NCI-H2107 treated with DMSO at 0.1 percent for 48 hours (cell line): ENCODE measurements around the gene INSC.
"Not testable (repeated sequence)": the region's sequence is repeated elsewhere in the genome, so short reads cannot be mapped to it uniquely, and the experiment has no call there.

Experiments used
- DNase-seq: peaks from one replicate; lab custom pipeline; 2025; ENCODE audit not compliant: unreplicated experiment; lab: John Stamatoyannopoulos, UW

INSC gene, protein sequence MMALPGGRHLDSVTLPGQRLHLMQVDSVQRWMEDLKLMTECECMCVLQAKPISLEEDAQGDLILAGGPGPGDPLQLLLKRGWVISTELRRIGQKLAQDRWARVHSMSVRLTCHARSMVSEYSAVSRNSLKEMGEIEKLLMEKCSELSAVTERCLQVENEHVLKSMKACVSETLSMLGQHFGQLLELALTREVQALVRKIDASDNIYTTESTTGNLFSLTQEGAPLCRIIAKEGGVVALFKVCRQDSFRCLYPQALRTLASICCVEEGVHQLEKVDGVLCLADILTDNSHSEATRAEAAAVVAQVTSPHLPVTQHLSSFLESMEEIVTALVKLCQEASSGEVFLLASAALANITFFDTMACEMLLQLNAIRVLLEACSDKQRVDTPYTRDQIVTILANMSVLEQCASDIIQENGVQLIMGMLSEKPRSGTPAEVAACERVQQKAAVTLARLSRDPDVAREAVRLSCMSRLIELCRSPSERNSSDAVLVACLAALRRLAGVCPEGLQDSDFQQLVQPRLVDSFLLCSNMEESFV

DNA sequence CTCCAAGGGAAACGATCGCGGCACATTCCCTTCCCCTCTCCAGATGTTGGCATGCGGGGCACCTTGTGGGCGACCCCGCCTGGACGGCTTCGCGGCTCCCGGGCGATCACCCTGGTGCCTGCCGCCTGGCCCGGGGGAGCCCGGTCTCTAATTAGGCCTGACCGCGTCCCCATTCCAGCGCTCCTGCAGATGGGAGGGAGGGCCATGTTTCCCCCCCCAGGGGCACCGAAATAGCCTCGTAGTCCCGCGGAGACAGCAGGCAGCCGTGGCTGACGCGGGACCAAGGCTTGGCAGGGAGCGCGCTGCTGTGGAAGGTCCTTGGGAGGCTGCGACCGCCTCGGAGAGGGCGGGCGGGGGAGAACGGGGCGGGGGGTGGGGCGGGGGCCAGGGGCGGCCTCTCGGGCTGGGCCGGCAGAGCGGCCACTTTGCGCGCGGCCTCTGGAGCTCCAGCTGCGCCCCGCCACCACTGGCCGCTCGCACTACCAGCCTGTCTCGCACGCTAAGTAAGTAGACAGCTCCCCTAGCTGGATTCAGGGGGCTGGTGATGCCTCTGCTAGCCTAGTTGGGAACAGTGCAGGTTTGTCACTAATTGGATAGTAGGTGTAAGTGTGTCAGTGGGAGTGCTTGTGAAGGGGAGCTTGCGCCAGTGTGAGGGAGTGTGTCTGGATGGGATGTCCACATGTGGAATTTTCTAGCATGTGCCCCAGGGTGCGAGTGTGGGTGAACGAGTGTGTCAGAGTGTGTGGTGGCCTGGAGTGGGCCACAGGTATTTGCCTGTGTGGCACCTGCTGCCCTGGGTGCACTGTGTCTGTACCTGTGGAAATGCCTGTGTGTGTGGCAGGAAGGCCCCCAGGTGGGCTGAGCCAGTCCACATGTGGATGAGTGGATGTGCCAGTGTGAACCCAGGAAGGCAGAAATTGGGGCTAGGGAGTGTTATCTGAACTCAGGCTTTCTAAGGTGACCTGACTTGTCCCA lies at the start of gene INSC:
INSC (plus strand) TSS at position 423 of the 975 bp plus-strand sequence. CDS start 34,252 bp downstream, outside the sequence.
- DNase-seq, result no peak

DNA sequence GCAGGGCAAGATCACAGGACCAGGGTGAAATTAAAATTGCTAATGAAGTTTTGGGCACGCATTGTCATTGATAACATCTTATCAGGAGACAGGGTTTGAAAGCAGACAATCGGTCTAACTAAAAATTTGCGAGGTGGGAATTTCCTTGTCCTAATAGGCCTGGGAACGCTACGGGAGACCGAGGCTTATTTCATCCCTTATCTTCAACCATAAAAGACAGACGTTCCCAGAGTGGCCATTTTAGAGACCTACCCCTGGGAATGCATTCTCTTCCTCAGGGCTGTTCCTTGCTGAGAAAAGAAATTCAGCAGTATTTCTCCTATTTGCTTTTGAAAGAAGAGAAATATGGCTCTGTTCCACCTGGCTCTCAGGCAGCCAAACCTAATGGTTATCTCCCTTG lies 45.0 kb upstream of the INSC start:
- not testable (repeated sequence) for DNase-seq

DNA sequence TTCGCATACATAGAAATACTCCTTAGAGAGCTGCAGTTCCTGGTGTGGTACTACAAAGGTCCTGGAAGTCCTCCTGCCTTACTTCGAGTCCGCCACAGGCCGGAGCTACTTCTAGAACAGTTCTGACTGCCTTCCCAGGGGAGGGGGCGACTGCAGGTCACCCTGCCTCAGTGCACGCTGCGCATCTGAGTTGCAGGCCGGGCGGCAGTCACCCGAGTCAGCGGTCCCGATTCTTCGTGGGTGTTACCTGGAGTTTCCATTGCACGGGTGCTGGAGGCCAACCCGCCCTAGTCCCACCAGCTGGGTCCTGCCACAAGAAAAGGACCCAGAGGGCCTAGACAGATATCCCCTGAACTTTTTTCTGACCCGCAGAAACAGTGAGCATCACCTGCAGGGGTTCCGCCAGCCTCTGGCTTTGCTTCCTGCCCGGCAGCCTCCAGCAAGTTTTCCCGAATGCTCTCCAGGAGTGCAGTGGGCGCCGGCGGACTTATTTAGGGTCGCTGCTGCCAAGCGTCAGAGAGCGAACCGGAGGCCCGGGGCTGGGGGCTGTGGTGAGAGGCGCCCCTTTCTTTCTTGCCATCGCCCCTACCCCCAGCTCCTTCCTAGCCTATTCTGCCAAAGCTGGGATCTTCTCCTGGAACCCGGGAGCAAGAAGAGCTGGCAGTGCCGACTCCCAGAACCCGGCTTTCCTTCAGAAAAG lies 43.0 kb upstream of the INSC start:
- DNase-seq, result no peak

DNA sequence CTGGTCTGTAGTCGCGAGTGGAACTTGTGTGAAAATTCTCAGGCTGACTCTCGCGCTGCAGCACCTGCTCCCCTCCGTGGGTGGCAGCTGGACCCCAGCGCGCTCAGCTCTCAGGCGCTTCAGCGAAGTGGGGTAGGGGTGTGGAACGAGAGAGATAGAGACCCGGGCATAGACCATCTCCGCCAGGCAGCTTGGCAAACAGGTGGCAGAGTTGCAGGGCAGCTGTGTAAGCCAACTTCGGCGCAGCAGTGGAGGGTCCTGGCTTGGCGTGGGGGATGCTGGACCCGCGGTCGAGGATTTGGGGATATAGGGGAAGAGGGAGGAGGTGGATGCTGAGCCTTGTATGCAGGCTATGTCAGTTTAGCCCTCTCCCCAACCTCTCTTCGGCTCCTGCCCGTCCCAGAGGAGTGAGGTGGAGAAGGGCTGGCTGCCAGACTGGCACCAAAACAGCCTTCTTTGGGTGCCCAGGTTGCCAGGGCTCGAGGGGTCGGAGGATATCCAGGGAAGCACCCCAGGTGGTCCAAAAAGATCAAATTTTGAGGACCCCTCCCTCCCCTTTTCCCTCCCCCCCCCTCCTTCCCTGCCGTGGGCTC lies 42.1 kb upstream of the INSC start:
- DNase-seq, result no peak

DNA sequence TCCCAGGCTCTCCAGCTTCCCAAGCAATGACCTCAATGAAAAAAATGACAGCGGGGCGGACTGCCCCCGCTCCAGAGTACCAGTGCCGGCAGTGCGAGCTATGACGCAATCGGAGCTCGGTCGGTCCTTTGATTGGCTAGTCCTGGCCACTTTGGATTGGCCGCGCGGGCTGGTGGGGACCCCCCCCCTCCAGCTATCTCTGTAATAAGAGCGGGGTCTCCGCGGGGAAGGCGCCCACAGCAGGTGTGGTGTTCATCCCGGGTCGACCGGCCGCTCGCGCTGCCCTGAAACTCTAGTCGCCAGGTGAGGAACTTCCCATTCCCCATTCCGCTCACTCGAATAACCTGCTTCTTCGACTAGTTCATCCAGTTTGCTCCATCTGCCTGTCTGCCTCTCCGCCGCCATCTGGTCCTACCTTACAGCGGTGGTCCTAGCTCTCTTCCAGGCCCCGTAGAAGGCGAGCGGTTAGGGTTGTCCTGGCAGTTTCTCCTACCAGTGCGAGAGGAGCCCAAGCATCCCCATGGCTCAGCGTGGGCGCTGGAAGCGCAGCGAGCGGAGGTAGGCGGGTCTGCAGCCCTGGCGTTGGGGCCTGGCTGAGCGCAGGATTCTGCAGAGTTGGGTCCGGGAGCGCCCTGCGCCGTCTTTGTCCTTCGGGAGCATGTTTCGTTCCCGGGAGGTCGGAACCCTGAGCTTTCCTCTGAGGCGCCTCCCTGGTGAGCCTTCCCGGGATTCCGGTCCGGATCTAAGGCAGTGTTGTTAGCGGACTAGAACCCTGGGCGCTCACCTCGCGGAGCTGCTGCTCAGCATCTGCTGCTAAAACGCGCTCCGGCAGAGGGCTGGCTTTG lies 41.1 kb upstream of the INSC start, which contains the start of gene CALCB:
CALCB (plus strand) TSS at position 233 of the 845 bp plus-strand sequence. CDS start 1,126 bp downstream, outside the sequence.
- peak; percentile 30 for DNase-seq

DNA sequence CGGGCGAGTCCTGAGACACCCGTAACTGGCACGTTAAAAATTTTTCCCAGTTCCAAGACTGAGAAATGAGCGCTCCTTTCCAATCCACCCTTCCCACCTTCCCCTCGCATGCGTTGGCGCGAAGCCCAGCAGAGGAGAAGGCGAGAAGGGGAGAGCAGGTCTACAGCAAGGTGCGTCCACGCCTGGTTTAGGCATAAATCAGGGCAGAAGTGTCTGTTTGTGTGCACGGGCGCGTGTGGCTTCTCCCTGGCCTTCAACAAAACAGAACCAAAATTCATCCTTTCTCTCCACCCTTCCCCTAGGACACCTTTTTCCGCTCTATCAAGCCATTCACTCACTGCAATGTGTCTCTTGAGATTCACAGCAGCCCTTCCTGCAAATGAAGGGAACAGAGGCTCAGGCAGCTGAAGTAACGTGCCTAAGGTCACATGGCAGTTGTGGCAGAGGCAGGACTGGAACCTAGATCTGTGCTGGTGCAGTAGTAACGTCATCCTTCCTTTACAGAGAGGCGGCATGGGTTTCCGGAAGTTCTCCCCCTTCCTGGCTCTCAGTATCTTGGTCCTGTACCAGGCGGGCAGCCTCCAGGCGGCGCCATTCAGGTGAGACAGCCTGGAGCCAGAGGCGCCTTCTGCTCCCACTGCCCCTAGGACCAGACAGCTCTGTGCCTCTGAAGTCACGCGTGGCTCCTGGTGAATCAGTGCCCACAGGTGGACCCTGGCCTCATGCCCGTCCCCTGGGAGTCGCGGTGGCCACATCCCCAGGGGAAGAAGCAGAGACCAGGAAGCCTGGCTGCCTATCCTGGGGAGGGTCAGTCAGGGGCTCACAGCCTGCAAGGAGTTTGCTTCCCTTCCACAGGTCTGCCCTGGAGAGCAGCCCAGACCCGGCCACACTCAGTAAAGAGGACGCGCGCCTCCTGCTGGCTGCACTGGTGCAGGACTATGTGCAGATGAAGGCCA lies 40.2 kb upstream of the INSC start:
- DNase-seq, result peak; percentile 87

DNA sequence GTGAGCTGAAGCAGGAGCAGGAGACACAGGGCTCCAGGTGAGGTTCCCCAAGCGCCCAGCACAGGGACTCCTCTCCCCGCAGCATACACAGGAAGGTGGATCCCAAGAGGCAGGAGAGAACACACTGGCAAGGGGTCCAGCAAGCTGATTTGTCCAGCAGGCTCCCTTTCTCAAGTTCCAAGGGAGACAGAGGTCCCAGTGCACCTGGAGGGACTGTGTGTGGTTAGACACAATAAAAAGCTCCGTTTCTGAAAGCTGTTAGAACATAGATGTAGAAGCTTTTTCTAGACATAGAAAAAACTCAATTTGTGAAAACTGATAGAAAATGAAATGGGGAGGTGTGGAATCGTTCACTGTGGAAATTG lies 39.6 kb upstream of the INSC start:
- DNase-seq, result no peak

DNA sequence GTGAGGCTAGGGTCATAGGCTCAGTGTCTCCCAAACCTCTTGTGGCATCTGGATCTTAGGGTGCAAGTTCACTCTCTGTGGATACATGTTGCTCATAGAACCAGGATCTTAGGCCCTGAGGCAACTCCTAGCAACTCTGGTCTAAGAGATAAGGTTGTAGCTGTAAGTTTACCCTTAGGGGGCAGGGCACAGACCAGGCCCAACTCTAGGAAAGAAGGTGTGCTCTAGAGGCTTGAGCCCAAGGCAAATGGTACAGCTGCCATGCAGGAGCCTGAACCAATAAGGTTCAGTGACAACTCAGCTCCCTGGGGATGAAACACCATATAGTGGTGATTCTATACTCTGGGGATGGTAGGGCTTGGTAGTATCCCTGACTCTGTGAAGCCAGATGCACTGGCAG lies 23.5 kb upstream of the INSC start:
- DNase-seq, result no peak

DNA sequence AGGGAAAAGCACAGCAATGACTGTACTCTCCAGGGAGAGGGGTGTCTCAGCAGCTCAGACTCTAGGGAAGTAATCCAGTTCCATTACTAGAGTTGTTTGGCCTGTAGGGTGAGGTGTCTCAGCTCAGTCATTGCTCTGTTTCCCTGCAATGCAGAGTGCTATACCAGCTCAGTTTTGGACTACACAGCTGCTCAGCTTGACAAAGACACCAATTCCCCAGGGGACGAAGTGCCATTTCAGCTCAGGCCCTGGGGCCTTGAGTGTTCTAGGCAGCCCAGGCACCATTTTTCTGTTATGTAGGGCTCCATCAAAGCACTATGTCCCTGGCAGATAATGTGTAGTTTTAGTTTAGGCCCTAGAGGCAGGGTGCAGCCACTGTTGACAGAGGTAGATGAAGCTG lies 23.1 kb upstream of the INSC start:
- DNase-seq, result peak; percentile 71

DNA sequence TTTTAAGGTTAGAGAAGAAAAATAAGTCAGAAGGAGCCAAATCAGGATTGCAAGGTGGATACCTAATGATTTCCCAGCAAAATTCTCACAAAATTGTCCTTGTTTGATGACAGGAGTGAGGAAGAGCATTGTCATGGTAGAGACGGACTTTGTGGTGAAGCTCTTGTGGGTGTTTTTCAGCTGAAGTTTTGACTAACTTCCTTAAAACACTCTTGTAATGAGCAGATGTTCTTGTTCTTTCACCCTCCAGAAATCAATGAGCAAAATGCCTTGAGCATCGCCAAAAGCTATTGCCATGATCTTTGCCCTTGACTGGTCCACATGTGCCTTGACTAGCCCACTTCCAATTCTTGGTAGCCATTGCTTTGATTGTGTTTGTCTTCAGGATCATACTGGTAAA lies 21.3 kb upstream of the INSC start:
- no peak for DNase-seq

DNA sequence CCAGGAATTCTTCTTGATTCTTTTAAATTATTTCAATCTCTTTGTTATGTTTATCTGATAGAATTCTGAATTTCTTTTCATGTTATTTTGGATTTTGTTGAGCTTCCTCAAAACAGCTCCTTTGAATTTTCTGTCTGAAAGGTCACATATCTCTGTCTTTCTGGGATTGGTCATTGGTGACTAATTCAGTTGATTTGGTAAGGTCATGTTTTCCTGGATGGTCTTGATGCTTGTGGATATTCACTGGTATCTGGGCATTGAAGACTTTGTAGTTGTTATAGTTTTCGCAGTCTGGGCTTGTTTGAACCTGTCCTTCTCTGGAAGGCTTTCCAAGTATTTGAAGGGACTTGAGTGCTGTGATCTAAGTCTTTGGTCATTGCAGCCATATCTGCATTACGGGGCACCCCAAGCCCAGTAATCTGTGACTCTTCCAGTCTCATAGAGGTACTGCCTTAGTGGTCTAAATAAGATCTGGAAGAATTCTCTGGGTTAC lies 18.9 kb upstream of the INSC start:
- DNase-seq, result no peak

DNA sequence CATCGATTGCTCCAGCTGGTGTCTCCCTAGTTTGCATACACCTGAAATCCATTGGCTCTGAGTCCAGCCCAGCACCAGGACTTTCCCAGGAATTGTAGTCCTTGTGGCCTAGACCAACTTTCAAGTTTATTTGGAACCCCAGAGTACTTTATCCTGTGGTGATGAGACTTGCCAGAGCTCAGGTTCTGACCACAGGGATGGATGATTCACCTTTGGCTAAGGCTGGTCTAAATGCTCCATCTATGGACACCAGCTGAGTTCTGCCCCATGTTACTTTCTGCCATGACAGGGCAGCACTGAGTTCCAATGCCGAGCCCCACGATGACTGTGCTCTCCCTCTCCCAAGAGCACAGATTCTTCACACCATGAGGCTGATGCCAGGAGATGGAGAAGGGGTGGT lies 17.3 kb upstream of the INSC start:
- no peak for DNase-seq

DNA sequence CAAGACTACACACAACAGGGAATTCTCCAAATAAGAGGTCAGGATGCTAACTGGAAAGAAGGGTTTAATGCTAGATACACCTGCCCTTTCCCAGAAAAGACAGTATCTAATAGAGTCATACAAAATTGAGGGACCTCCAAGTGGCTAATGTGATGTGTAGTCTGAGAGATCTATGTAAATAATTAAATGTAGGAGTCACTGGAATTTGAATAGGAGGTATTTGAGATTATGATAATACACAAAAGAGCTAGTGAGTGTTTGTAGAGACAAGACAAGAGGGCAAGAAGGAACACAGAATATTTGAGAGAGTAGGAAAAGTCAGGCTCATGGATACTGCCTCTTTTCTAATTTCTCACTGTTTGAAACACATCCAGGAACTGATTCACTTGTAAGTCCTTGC lies 15.5 kb upstream of the INSC start:
- no peak for DNase-seq

DNA sequence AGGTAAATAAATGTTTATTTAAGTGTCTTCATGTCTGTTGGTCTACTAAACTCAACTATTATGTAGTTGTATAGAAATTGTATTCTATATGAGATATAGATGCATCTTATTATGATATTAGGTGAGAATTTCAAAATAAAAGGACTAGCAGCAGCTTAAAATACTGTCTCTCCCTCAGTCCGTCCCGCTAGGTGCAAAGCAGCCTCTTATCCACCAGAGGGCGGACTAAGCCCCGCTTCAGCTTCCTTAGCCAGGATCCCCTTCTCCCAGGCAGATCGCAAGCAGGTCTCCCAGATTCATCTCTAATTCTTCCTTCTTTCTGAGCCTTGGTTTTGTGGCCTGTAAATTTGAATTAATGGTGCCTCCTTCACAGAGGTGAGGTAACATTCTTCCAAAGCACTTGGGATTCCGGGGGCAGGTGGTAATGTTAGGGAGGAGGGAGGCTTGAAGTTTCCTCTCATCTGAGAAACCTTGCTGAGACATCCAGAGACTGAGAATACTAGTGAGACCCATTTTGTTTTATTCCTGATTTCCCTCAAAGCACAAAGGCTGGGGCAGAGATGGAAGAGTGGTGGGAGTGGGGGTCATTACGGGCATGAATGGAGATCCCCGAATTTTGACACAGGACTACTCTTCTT lies 13.5 kb upstream of the INSC start:
- DNase-seq, result peak; percentile 54

DNA sequence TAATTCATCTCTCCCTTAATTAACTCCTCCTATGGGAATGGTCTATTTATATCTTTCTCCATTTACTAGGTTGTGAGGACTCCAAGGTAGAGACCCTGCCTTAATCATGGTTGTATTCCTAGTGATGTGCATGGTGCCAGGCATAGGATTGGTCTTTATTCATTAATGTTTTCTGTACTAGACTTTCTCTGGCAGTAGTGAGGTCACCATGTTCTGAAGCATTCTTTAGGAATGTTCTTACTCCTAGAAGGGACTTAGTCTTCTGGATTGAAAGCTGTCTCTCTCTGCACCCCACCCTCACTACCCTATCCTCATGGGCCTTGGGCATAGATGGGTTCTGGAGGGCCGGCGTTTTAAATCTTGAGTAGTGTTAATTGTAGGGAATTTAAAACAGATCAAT lies 10.6 kb upstream of the INSC start:
- no peak for DNase-seq

DNA sequence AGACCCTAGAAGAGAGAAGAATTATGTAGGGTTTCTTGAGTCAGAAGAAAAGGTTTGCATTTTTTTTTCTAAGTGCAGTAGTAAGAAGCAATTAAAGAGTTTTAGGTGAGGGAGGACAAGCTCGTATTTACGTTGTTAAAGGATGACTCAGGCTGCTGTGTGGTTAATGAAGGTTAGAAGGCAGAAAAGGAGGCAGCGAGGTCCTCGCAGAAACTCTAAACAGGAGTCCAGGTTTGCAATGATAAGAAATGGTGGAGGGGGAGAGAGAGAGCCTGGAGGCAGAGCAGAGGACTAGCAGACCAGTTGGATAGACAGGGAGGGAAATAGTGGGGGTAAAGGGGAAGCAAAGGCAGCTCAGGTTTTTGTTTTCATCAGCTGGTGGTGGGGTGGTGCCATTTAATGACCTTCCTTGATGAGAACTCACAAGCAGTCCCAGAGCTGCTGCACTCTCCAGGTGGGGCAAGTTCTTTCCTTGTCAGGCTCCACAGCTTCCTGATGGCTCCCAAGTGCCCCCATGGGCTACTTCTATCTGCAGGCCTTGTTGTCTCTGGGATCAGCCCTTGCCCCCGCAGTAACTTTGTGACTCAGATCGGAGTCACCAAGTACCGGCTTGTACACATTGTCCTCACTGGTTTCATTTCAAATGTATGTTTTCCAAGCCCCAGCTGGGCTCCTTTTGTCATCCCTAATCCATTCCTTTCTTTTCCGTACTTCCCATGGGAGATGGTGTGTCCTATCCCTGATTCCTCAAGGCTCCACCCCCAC lies 8.3 kb upstream of the INSC start:
- DNase-seq, result no peak
